Mesendoderm (in vitro differentiated cells): ENCODE results near the gene GCLC.

ENCODE experiments used
- DNase-seq: peaks from one replicate; pipeline ENCODE4 v3.0.0; 2013
- H2AK5ac ChIP-seq: 2 replicates; pipeline ENCODE4 v1.6.1; 2013; ENCODE audit warnings: low read length, inconsistent platforms
- H2BK120ac ChIP-seq: 2 replicates; pipeline ENCODE4 v1.6.1; 2013; ENCODE audit warnings: low read depth, mild to moderate bottlenecking, low read length, moderate library complexity, mixed read lengths
- H2BK15ac ChIP-seq: replicated peaks from 2 replicates; pipeline ENCODE4 v1.6.1; 2013; ENCODE audit warnings: low read depth, mild to moderate bottlenecking, moderate library complexity
- H2BK5ac ChIP-seq: 2 replicates; pipeline ENCODE4 v1.6.1; 2013; ENCODE audit warnings: low read length, inconsistent platforms
- H3K18ac ChIP-seq: 2 replicates; pipeline ENCODE4 v1.6.1; 2013; ENCODE audit warnings: mild to moderate bottlenecking, low read length, mixed read lengths
- H3K23ac ChIP-seq: one replicate; pipeline ENCODE4 v1.6.1; 2013; ENCODE audit warnings: low read length
- H3K27ac ChIP-seq: 2 replicates; pipeline ENCODE4 v1.5.1; 2013; ENCODE audit warnings: low read depth, mild to moderate bottlenecking, inconsistent platforms, low read length, moderate library complexity
- H3K27me3 ChIP-seq: 2 replicates; pipeline ENCODE4 v1.6.1; 2013; ENCODE audit warnings: low read length, control low read depth, mild to moderate bottlenecking, inconsistent platforms; ENCODE audit not compliant: insufficient read depth, poor library complexity
- H3K36me3 ChIP-seq: 2 replicates; pipeline ENCODE4 v1.6.1; 2013; ENCODE audit warnings: low read length, inconsistent platforms; ENCODE audit not compliant: control insufficient read depth, insufficient read depth
- H3K4ac ChIP-seq: one replicate; pipeline ENCODE4 v1.6.1; 2013; ENCODE audit warnings: low read depth, mild to moderate bottlenecking, low read length, moderate library complexity
- H3K4me1 ChIP-seq: 2 replicates; pipeline ENCODE4 v1.6.1; 2013; ENCODE audit warnings: low read depth, low read length, inconsistent platforms; ENCODE audit not compliant: control insufficient read depth
- H3K4me2 ChIP-seq: 2 replicates; pipeline ENCODE4 v1.6.1; 2013; ENCODE audit warnings: low read length
- H3K4me3 ChIP-seq: 2 replicates; pipeline ENCODE4 v1.5.1; 2013; ENCODE audit warnings: mild to moderate bottlenecking, low read length
- H3K56ac ChIP-seq: one replicate; pipeline ENCODE4 v1.6.1; 2013; ENCODE audit warnings: low read length
- H3K79me1 ChIP-seq: 2 replicates; pipeline ENCODE4 v1.6.1; 2013; ENCODE audit warnings: low read length, inconsistent platforms
- H3K79me2 ChIP-seq: 2 replicates; pipeline ENCODE4 v1.6.1; 2013; ENCODE audit warnings: mild to moderate bottlenecking, low read length; ENCODE audit not compliant: control insufficient read depth, insufficient read depth
- H3K9ac ChIP-seq: 2 replicates; pipeline ENCODE4 v1.6.1; 2013; ENCODE audit warnings: low read length, inconsistent platforms
- H4K5ac ChIP-seq: one replicate; pipeline ENCODE4 v1.6.1; 2013; ENCODE audit warnings: low read length
- H4K8ac ChIP-seq: one replicate; pipeline ENCODE4 v1.6.1; 2013; ENCODE audit warnings: low read depth, mild to moderate bottlenecking, control low read depth, low read length, moderate library complexity
- WGBS: extraction: QIAGEN DNeasy Blood & Tissue Kit; methylation state at CpG from one replicate; pipeline ENCODE4 v1.1.7; 2013; ENCODE audit warnings: low lambda C conversion rate, missing lambda C conversion rate; ENCODE audit not compliant: insufficient coverage; ENCODE audit errors: extremely low coverage; 5-methylcytosine and 5-hydroxymethylcytosine counted together

GCLC gene

DNA sequence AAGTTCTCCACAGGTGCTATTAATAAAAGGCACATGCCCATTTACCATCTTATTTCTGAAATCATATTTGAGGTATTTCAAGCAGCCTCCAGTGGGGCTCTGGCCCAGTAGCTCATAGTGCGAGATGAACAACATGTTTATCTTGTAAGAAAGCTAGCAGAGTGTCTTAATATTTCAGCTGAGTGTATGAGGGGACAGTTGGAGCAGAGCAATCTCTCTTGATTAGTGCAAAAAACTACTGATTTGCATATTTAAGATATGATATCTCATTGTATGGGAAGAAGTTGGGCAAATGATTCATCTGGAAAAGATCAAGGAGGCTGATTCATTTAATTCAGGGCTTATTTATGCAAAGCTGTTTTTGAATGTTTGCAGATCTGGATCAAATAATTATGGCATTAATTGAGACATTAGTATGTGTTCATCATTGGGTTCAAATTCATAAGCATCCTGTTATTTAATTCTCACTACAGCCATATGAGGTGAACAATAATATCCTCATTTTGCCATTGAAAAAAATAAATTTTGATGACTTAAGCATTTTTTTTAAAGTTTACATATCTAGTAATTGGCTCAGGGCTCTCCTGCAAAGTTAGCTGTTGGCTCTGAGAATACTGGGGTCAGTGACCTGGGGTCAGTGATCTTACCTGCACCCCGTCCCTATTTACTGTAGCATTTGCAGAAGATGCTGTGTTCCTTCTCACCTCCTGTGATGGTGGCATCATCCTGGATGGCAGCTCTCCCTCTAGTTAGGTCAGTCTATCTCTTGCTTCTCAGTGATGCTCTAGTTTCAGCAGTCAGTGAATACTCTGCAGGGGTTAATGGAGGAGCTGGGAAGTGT, 24.1 kb upstream of the GCLC start:
- Histone ChIP-seq H3K36me3 (no peaks in the 10 kb centered on the region), H4K5ac (no peak overlapping the region), H3K79me2 (no peaks in the 10 kb centered on the region), H3K4me1 (no peaks in the 10 kb centered on the region), H3K56ac (no peak overlapping the region), H4K8ac (no peak overlapping the region), H3K4me3 (no peak overlapping the region), H3K27me3 (no peaks in the 10 kb centered on the region), H3K4me2 (no peak overlapping the region), H3K18ac (no peak overlapping the region), H3K27ac (no peak overlapping the region), H2BK5ac (no peak overlapping the region), H2AK5ac (no peak overlapping the region), H3K9ac (no peak overlapping the region), H3K4ac (no peak overlapping the region), H3K23ac (no peak overlapping the region), H2BK120ac (no peak overlapping the region), H3K79me1 (no peaks in the 10 kb centered on the region), H2BK15ac (no peak overlapping the region)
- WGBS, result no CpG with 5 or more reads among the region's 2 CpGs
- DNase-seq, result no peak

DNA sequence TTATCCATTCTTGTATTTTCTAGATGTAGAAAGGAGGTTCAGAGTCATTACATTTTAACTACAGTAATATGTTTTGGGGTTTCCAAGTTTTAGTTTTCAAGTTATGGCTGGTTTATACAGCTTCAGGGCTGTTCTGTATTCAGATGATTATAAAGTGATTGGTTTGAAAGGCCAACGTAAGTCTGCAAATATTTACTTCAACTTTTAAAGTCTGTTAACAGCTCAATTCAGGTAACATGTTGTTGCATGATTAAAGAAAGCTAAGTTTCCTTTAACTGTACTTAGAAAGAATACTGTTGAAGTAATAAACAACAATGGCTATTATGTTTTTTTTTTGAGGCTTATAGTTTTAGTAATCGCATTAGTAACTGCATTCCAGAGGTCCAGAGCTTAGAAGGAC, 22.8 kb upstream of the GCLC start:
- no peak overlapping the region for H4K8ac ChIP-seq
- H2BK15ac ChIP-seq, result no peak overlapping the region
- no peak overlapping the region for H4K5ac ChIP-seq
- no CpG with 5 or more reads among the region's 2 CpGs for WGBS
- H3K36me3 ChIP-seq, result no peaks in the 10 kb centered on the region
- H3K18ac ChIP-seq, result no peak overlapping the region
- no peak overlapping the region for H2BK120ac ChIP-seq
- H3K4me1 ChIP-seq, result no peaks in the 10 kb centered on the region
- H3K27me3 ChIP-seq, result no peaks in the 10 kb centered on the region
- H2AK5ac ChIP-seq, result no peak overlapping the region
- no peaks in the 10 kb centered on the region for H3K79me1 ChIP-seq
- no peak overlapping the region for H3K23ac ChIP-seq
- H3K56ac ChIP-seq, result no peak overlapping the region
- H3K27ac ChIP-seq, result no peak overlapping the region
- no peak overlapping the region for H3K4ac ChIP-seq
- no peak overlapping the region for H3K4me2 ChIP-seq
- H2BK5ac ChIP-seq, result no peak overlapping the region
- no peak overlapping the region for H3K4me3 ChIP-seq
- no peak for DNase-seq
- no peak overlapping the region for H3K9ac ChIP-seq
- no peaks in the 10 kb centered on the region for H3K79me2 ChIP-seq

DNA sequence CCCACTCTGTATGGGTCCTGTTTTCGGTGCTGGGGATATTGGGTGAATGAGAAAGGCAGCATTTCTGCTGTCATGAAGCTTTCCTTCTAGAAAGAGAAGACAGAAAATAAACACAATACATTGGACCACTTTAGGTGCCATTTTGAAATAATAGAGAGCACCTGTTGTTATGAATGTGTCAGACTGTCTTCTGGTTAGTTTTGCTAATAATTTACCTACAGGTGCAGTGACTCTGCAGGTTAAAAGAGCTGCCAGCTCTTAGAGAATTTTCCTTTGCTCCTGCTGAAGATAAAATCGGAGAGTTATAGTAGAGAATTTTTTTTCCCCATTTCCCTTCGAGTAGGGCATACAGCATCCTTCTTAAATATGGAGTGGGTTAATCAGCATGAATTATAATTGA, 21.9 kb upstream of the GCLC start:
- no peaks in the 10 kb centered on the region for H3K4me1 ChIP-seq
- H3K9ac ChIP-seq, result no peak overlapping the region
- no peak for DNase-seq
- no peak overlapping the region for H4K5ac ChIP-seq
- H3K18ac ChIP-seq, result no peak overlapping the region
- no peak overlapping the region for H3K4me3 ChIP-seq
- H3K79me2 ChIP-seq, result no peaks in the 10 kb centered on the region
- no peak overlapping the region for H3K56ac ChIP-seq
- no peak overlapping the region for H2AK5ac ChIP-seq
- no peak overlapping the region for H2BK120ac ChIP-seq
- no peaks in the 10 kb centered on the region for H3K79me1 ChIP-seq
- no peaks in the 10 kb centered on the region for H3K36me3 ChIP-seq
- no peak overlapping the region for H3K4me2 ChIP-seq
- H3K27ac ChIP-seq, result no peak overlapping the region
- H3K4ac ChIP-seq, result no peak overlapping the region
- no CpG with 5 or more reads among the region's 3 CpGs for WGBS
- H4K8ac ChIP-seq, result no peak overlapping the region
- no peak overlapping the region for H2BK15ac ChIP-seq
- H3K27me3 ChIP-seq, result no peaks in the 10 kb centered on the region
- H3K23ac ChIP-seq, result no peak overlapping the region
- H2BK5ac ChIP-seq, result no peak overlapping the region

DNA sequence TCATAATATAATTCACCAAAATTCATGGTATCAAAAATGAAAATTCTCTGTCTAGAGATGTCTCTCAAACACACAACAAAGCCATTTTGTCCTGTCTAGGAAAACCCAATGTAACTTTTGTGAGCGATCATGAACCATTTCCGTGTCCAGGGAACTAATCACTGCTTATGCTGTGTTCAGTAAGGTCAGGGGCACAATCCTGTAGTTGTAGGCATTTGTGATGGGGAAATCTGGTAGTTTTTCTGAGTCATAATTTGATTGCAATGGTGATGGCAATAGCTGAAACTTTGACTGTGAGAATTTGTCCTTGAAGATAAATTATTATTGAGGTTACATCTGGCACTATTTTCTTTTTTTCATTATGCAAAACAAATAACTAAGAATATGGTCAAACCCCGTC, 21.0 kb upstream of the GCLC start:
- H3K4me1 ChIP-seq, result no peaks in the 10 kb centered on the region
- no peak overlapping the region for H2BK5ac ChIP-seq
- no peak overlapping the region for H4K8ac ChIP-seq
- H2BK15ac ChIP-seq, result no peak overlapping the region
- no peak overlapping the region for H3K18ac ChIP-seq
- no peak overlapping the region for H3K23ac ChIP-seq
- H3K27me3 ChIP-seq, result no peaks in the 10 kb centered on the region
- H4K5ac ChIP-seq, result no peak overlapping the region
- H3K4me3 ChIP-seq, result no peak overlapping the region
- no peaks in the 10 kb centered on the region for H3K79me1 ChIP-seq
- H2BK120ac ChIP-seq, result no peak overlapping the region
- DNase-seq, result no peak
- no peak overlapping the region for H3K4ac ChIP-seq
- H3K4me2 ChIP-seq, result no peak overlapping the region
- H3K27ac ChIP-seq, result no peak overlapping the region
- WGBS, result no CpG with 5 or more reads among the region's 3 CpGs
- no peak overlapping the region for H3K56ac ChIP-seq
- H3K36me3 ChIP-seq, result no peaks in the 10 kb centered on the region
- H3K9ac ChIP-seq, result no peak overlapping the region
- H3K79me2 ChIP-seq, result no peaks in the 10 kb centered on the region
- H2AK5ac ChIP-seq, result no peak overlapping the region

DNA sequence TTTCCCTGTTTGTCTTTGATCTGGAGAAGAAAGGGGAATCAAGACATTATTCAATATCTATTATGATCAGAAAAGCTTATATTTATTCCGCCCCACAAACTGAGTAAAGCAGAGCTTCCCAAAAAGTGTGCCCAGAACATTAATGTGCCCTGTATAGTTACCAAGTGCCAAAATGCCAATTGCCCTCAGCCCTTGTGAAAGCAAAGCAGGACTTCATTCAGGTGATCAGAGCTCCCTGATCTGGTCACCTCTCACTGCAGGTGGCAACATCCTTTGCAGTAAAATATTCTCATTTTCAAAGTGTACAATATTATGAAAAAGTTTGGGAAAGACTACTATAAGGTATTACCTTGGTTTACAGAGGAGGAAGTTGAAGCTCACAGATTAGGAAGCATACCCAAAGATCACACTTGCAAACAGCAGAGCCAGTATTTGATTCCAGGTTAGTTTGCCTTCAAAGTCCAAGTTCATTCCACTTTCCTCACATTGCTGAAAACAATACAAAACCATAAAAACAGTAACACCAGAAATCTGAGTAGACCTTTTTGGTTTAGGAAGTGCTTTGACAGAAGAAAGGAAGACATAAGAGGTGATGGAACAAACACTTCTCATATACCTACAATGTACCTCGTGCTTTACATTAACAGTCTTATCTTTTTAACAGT, 19.6 kb upstream of the GCLC start:
- Histone ChIP-seq H3K18ac (no peak overlapping the region), H3K4ac (no peak overlapping the region), H3K23ac (no peak overlapping the region), H4K5ac (no peak overlapping the region), H3K9ac (no peak overlapping the region), H3K79me1 (no peaks in the 10 kb centered on the region), H2AK5ac (no peak overlapping the region), H3K79me2 (no peaks in the 10 kb centered on the region), H4K8ac (no peak overlapping the region), H3K27ac (no peak overlapping the region), H3K4me1 (no peaks in the 10 kb centered on the region), H3K36me3 (no peaks in the 10 kb centered on the region), H2BK5ac (no peak overlapping the region), H3K4me3 (no peak overlapping the region), H2BK120ac (no peak overlapping the region), H2BK15ac (no peak overlapping the region), H3K27me3 (no peaks in the 10 kb centered on the region), H3K4me2 (no peak overlapping the region), H3K56ac (no peak overlapping the region)
- no CpG with 5 or more reads among the region's 2 CpGs for WGBS
- no peak for DNase-seq
